Neural cell (in vitro differentiated cells): ENCODE results near the gene ZBTB46.

Experiments
- CTCF ChIP-seq: fragments of 450-650 bp; IDR thresholded peaks from 2 replicates; pipeline ENCODE4 v1.5.1; 2014; ENCODE audit warnings: antibody characterized with exemption, mild to moderate bottlenecking, moderate library complexity; ENCODE audit not compliant: poor library complexity, severe bottlenecking
- EP300 ChIP-seq: fragments of 450-650 bp; conservative IDR thresholded peaks from 2 replicates; pipeline ENCODE4 v1.6.1; 2014; ENCODE audit warnings: antibody characterized with exemption, mild to moderate bottlenecking, moderate library complexity; ENCODE audit not compliant: poor library complexity, severe bottlenecking
- EZH2 ChIP-seq: fragments of 200-600, 300-800 bp; shearing (Covaris generic), sonication (generic); IDR thresholded peaks from 2 replicates; pipeline ENCODE4 v1.6.1; 2014; ENCODE audit warnings: antibody characterized with exemption, low read length, borderline replicate concordance, mild to moderate bottlenecking; ENCODE audit not compliant: insufficient read depth, poor library complexity, severe bottlenecking
- POLR2AphosphoS5 ChIP-seq: IDR thresholded peaks from 2 replicates; pipeline ENCODE4 v1.6.1; 2012
- RAD21 ChIP-seq: fragments of 450-650 bp; conservative IDR thresholded peaks from 2 replicates; pipeline ENCODE4 v1.6.1; 2014; ENCODE audit warnings: antibody characterized with exemption, mild to moderate bottlenecking, moderate library complexity
- REST ChIP-seq: IDR thresholded peaks from 2 replicates; pipeline ENCODE4 v1.6.1; 2012; ENCODE audit warnings: borderline replicate concordance
- SMC3 ChIP-seq: fragments of 450-650 bp; conservative IDR thresholded peaks from 2 replicates; pipeline ENCODE4 v1.6.1; 2014; ENCODE audit warnings: antibody characterized with exemption, mild to moderate bottlenecking, moderate library complexity; ENCODE audit not compliant: poor library complexity
- TAF1 ChIP-seq: IDR thresholded peaks from 2 replicates; pipeline ENCODE4 v1.6.1; 2012; ENCODE audit warnings: low read depth

- TF ChIP-seq TAF1: no peak
- no peak for TF ChIP-seq CTCF
- TF ChIP-seq RAD21: no peak
- TF ChIP-seq POLR2AphosphoS5: no peak
- no peak for TF ChIP-seq EZH2
- TF ChIP-seq SMC3: no peak
- no peak for TF ChIP-seq EP300
- TF ChIP-seq REST: no peak
Measured at GRCh38 chr20:63747622-63748069, 83.4 kb downstream of the ZBTB46 start.
